Osteoblast (primary cell): Measurements from ENCODE around the gene DDX1. TPM values are rescaled to one million over a fixed set of nuclear protein-coding genes. Genes with fewer than 3 reads are reported as not detected.

Experiments used
- DNase-seq: peaks from one replicate; pipeline ENCODE4 v3.0.0; 2011; ENCODE audit warnings: low spot score, mixed read lengths; ENCODE audit not compliant: insufficient read length; ENCODE audit errors: missing footprints
- H2AFZ ChIP-seq: 2 replicates; pipeline ENCODE4 v1.6.0; 2011; ENCODE audit warnings: mild to moderate bottlenecking, low read length
- H3K27ac ChIP-seq: 2 replicates; pipeline ENCODE4 v1.5.1; 2011; ENCODE audit warnings: mild to moderate bottlenecking, low read depth, low read length, moderate library complexity
- H3K27me3 ChIP-seq: 2 replicates; pipeline ENCODE4 v1.6.0; 2012; ENCODE audit warnings: mild to moderate bottlenecking, control low read depth, inconsistent platforms, low read length, moderate library complexity; ENCODE audit not compliant: insufficient read depth
- H3K36me3 ChIP-seq: 2 replicates; pipeline ENCODE4 v1.5.1; 2011; ENCODE audit warnings: mild to moderate bottlenecking, low read length, control low read depth, moderate library complexity; ENCODE audit not compliant: insufficient read depth
- H3K4me1 ChIP-seq: 2 replicates; pipeline ENCODE4 v1.5.1; 2011; ENCODE audit warnings: mild to moderate bottlenecking, low read length, control low read depth, moderate library complexity; ENCODE audit not compliant: insufficient read depth
- H3K4me2 ChIP-seq: 2 replicates; pipeline ENCODE4 v1.6.0; 2011; ENCODE audit warnings: mild to moderate bottlenecking, low read length; ENCODE audit not compliant: insufficient read depth
- H3K4me3 ChIP-seq: fragments of 200-600 bp; sonication (generic); 3 replicates; pipeline ENCODE4 v1.5.1; 2012; ENCODE audit warnings: mild to moderate bottlenecking, low read length, inconsistent platforms; ENCODE audit not compliant: insufficient read depth
- H3K79me2 ChIP-seq: 2 replicates; pipeline ENCODE4 v1.6.0; 2012; ENCODE audit warnings: mild to moderate bottlenecking, low read length, control low read depth, inconsistent platforms; ENCODE audit not compliant: insufficient read depth
- H3K9me3 ChIP-seq: 2 replicates; pipeline ENCODE4 v1.5.1; 2011; ENCODE audit warnings: low read depth, low read length, control low read depth
- H4K20me1 ChIP-seq: 2 replicates; pipeline ENCODE4 v1.6.0; 2012; ENCODE audit warnings: mild to moderate bottlenecking, low read length, control low read depth; ENCODE audit not compliant: insufficient read depth
- total RNA-seq: library from RNA; depleted of rRNA; stranded (reverse); fragments of >200 nt; gene quantifications from 2 replicates; pipeline ENCODE4 v1.2.3, GENCODE V29; 2012
- TF ChIP-seq, protein P1 (sequence below): IDR thresholded peaks from 2 replicates; pipeline ENCODE4 v1.5.1; 2011; ENCODE audit warnings: mild to moderate bottlenecking, low read depth, low read length, moderate library complexity; ENCODE audit errors: extremely low read depth

Gene DDX1
- total RNA-seq, 1 donor, result 76.0 TPM

DNA sequence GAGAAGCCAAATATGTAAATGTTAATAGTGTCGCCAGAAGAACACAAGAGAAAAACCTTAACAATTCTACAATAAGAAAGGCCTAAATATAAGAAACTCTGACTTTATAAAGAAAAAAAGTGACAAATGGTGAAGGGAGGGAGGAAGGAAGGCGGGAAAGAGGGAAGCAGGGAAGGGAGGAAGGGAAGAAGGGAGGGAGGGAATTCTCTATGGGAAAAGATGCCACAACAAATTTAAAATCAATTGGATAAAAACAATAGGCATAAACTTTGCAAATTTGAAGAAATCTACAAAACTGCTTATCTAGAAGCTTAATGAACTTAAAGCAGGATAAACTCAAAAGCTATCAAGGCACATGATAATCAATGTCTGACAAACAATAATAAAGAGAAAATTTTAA, 47.4 kb upstream of the DDX1 start:
- Histone ChIP-seq H3K4me3 (no peak overlapping the region), H4K20me1 (peaks cover 3% of the 10 kb centered on the region), H3K36me3 (peaks cover 10% of the 10 kb centered on the region), H2AFZ (no peak overlapping the region), H3K4me1 (no peaks in the 10 kb centered on the region), H3K9me3 (no peaks in the 10 kb centered on the region), H3K27me3 (no peaks in the 10 kb centered on the region), H3K4me2 (no peak overlapping the region), H3K27ac (no peak overlapping the region), H3K79me2 (peaks cover 3% of the 10 kb centered on the region)
- no peak for DNase-seq
- TF ChIP-seq, protein P1, sequence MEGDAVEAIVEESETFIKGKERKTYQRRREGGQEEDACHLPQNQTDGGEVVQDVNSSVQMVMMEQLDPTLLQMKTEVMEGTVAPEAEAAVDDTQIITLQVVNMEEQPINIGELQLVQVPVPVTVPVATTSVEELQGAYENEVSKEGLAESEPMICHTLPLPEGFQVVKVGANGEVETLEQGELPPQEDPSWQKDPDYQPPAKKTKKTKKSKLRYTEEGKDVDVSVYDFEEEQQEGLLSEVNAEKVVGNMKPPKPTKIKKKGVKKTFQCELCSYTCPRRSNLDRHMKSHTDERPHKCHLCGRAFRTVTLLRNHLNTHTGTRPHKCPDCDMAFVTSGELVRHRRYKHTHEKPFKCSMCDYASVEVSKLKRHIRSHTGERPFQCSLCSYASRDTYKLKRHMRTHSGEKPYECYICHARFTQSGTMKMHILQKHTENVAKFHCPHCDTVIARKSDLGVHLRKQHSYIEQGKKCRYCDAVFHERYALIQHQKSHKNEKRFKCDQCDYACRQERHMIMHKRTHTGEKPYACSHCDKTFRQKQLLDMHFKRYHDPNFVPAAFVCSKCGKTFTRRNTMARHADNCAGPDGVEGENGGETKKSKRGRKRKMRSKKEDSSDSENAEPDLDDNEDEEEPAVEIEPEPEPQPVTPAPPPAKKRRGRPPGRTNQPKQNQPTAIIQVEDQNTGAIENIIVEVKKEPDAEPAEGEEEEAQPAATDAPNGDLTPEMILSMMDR, result no peak

DNA sequence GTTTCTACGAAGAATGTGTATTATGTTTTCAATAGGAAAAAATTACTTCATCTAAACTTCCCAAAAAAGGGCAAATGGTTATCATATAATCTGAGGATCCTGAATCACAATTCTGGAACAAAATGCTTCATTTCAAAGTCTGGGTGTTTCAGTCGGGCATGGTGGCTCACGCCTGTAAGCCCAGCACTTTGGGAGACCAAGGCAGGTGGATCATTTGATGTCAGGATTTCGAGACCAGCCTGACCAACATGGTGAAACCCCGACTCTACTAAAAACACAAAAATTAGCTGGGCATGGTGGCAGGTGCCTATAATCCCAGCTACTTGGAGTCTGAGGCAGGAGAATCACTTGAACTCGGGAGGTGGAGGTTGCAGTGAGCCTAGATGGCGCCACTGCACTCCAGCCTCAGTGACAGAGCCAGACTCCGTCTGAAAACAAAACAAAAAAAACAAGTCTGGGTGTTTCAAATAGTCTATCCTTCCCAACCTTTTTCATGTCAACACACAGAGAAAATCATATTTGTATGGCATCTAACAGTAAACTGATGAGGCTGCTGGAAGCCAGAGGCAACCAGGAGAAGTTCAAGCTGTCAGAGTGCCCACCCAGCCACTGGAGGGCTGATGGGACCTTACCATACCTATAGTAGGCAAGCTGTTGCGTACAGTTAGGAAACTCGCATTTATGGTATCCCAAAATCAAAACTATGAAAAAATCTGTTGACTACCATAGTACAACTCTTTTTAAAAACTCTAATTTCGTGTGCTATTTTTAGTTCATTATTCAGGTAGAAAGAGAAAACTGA, 45.2 kb upstream of the DDX1 start:
- H3K9me3 ChIP-seq, result no peaks in the 10 kb centered on the region
- DNase-seq, result no peak
- no peak overlapping the region for H3K4me2 ChIP-seq
- H2AFZ ChIP-seq, result no peak overlapping the region
- H3K36me3 ChIP-seq, result peaks cover 8% of the 10 kb centered on the region
- H3K4me3 ChIP-seq, result no peak overlapping the region
- no peaks in the 10 kb centered on the region for H3K4me1 ChIP-seq
- TF ChIP-seq, protein P1, result peak; percentile 31
- peaks cover 3% of the 10 kb centered on the region for H3K79me2 ChIP-seq
- H3K27me3 ChIP-seq, result no peaks in the 10 kb centered on the region
- H4K20me1 ChIP-seq, result peaks cover 3% of the 10 kb centered on the region
- H3K27ac ChIP-seq, result no peak overlapping the region

DNA sequence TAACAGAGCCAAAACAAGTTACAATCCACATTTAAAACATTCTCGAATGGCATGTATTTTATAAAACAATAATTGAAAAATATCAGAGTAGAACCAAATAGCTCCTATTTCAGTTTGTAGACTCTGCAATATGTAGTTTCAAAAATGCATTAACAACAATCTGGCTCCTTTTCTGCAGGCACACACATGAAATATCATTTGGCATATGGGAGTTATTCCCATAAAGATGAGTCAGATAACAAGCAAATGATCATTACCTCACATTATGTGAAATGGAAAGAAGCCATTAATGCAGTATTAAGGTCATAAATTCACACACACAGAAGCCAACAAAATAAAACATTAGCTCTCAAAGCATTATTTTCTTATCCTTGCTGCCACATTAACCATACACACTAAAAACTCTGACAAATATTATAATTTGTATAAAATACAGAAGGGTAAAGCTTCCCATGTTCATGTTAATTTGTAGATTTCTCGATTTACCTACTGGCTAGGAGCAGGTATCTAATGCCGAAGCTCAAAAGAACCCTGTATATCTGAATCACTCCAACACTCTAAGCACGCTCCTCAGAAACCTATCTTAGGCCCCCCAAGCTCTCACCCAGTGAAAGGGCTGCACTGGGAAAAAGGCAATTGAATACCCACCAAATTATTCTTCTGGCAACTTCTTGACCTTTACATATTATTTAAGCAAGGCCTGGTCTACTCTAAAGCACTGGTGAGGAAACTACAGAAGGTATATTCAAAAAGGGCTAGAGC, 44.4 kb upstream of the DDX1 start:
- peaks cover 8% of the 10 kb centered on the region for H3K36me3 ChIP-seq
- peaks cover 3% of the 10 kb centered on the region for H3K79me2 ChIP-seq
- H3K4me3 ChIP-seq, result no peak overlapping the region
- H2AFZ ChIP-seq, result no peak overlapping the region
- H3K27me3 ChIP-seq, result no peaks in the 10 kb centered on the region
- no peak overlapping the region for H3K27ac ChIP-seq
- no peaks in the 10 kb centered on the region for H3K9me3 ChIP-seq
- H3K4me2 ChIP-seq, result no peak overlapping the region
- no peaks in the 10 kb centered on the region for H3K4me1 ChIP-seq
- peak; percentile 49 for DNase-seq
- TF ChIP-seq, protein P1, result no peak
- peaks cover 3% of the 10 kb centered on the region for H4K20me1 ChIP-seq

DNA sequence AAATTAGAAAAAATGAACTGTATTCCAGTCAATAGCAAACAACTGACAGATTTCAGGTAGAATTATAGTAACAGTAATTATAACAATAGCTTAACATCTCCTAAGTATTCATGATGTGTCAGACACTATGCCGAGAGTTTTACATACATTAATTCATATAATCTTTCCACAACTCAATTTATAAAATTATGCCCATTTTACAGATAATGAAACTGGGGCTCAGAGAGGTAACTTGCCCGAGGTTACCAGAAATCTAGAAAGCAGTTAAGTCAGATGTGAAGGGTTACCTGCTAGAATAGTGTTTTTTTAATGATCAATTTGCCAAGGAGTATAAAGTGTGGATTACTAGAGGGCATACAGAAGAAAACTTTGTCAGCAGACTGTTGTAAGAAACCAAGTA, 42.7 kb upstream of the DDX1 start:
- H3K4me1 ChIP-seq, result no peaks in the 10 kb centered on the region
- peaks cover 8% of the 10 kb centered on the region for H3K36me3 ChIP-seq
- TF ChIP-seq, protein P1, result no peak
- H2AFZ ChIP-seq, result no peak overlapping the region
- H3K27ac ChIP-seq, result no peak overlapping the region
- no peak overlapping the region for H3K4me3 ChIP-seq
- no peaks in the 10 kb centered on the region for H3K9me3 ChIP-seq
- H4K20me1 ChIP-seq, result no peaks in the 10 kb centered on the region
- no peak overlapping the region for H3K4me2 ChIP-seq
- no peaks in the 10 kb centered on the region for H3K27me3 ChIP-seq
- DNase-seq, result no peak
- peaks cover 3% of the 10 kb centered on the region for H3K79me2 ChIP-seq
